ENCODE results near the gene VEGFA.
A peak's percentile ranks its signal among the peaks of the same experiment; 100 is the strongest.

Gene VEGFA

DNA sequence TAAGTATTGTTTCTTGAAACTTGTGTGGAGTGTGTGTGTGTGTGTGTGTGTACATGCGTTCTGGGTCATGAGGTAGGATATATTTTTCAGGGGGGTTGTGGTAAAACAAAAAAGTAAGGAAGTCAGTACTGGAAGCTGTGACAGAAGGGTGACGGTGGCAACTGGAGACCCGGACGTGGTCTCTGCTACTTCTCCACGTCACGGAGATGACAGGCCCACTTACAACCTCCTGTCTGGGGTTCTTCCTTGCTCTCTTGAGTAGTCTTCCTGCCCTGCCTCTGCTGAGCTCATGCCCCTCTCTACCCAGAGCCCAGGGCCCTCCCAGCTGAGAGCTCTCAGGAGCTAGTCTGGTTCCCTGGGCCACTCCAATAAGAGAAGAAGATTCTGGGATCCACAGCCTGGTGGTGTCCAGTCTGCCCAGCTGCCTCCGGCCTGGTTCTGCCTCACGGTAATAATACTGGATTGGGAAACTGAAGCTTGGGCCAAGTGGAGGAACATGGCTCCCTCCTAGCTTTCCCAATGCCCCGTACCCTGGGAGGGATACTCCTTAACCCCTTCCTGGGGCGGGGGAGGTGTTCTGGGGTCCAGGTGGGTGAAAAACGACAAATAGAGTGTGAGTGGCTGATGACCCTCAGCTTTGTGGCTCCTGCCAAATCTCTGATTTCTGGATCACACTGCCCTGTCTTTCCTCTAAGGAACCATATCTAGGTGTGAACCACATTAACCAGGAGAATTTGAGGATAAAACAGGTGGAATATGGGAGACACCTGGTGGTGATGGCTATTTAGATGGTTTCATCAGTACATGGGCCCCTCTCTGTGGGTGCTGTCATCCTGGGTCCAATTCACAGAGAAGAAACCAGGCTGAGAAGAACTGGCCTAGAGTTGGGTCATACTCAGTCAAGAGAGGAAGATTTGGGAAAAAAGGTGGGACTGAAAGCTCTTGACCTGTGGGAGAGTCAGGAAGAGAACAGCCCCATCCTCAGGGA, 27.2 kb downstream of the VEGFA start:
- Histone ChIP-seq H3K4me3 (no peak overlapping the region), H3K9ac (peak overlapping the region in 3 of 11 experiments; percentile 16 to 72 (median 70); a peak in 4 of 22 replicates), H3K4me2 (peak overlapping the region in 8 of 11 experiments; percentile 11 to 95 (median 90); a peak in 14 of 22 replicates), H3K36me3 (no peaks in the 10 kb centered on the region), H3K27ac (peak overlapping the region in 7 of 11 experiments; percentile 79 to 91 (median 84); a peak in 12 of 22 replicates), H3K4me1 (peaks cover 41 to 100% (median 78%) of the 10 kb centered on the region in 10 experiments), H3K27me3 (no peaks in the 10 kb centered on the region), H4K20me1 (no peaks in the 10 kb centered on the region), H3K9me3 (replicated peaks in 1 of 11) (no peaks in the 10 kb centered on the region)
- no peak for TF ChIP-seq Cebpa-rat (IDR thresholded peaks at IDR 0.05)

DNA sequence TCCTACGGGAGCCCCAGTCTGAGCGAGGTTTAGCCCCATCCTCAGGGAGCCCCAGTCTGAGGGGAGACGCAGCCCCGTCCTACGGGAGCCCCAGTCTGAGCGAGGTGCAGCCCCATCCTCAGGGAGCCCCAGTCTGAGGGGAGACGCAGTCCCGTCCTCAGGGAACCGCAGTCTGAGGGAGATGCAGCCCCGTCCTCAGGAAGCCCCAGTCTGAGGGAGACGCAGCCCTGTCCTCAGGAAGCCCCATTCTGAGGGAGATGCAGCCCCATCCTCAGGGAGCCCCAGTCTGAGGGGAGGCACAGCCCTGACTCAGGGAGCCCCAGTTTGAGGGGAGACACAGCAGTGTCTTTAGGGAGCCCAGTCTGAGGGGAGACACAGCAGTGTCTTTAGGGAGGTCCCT, 27.9 kb downstream of the VEGFA start:
- no peaks in the 10 kb centered on the region for H3K27me3 ChIP-seq
- H3K4me3 ChIP-seq: no peak overlapping the region
- no peaks in the 10 kb centered on the region for H4K20me1 ChIP-seq
- H3K36me3 ChIP-seq: no peaks in the 10 kb centered on the region
- H3K9me3 ChIP-seq (replicated peaks in 1 of 11): no peaks in the 10 kb centered on the region
- no peak for TF ChIP-seq Cebpa-rat (IDR thresholded peaks at IDR 0.05)
- H3K4me1 ChIP-seq: peaks cover 41 to 100% (median 80%) of the 10 kb centered on the region in 10 experiments
- peak overlapping the region in 4 of 11 experiments; percentile 58 to 72 (median 68); a peak in 5 of 22 replicates for H3K9ac ChIP-seq
- peak overlapping the region in 9 of 11 experiments; percentile 11 to 95 (median 89); a peak in 14 of 22 replicates for H3K4me2 ChIP-seq
- peak overlapping the region in 8 of 11 experiments; percentile 67 to 91 (median 84); a peak in 14 of 22 replicates for H3K27ac ChIP-seq

DNA sequence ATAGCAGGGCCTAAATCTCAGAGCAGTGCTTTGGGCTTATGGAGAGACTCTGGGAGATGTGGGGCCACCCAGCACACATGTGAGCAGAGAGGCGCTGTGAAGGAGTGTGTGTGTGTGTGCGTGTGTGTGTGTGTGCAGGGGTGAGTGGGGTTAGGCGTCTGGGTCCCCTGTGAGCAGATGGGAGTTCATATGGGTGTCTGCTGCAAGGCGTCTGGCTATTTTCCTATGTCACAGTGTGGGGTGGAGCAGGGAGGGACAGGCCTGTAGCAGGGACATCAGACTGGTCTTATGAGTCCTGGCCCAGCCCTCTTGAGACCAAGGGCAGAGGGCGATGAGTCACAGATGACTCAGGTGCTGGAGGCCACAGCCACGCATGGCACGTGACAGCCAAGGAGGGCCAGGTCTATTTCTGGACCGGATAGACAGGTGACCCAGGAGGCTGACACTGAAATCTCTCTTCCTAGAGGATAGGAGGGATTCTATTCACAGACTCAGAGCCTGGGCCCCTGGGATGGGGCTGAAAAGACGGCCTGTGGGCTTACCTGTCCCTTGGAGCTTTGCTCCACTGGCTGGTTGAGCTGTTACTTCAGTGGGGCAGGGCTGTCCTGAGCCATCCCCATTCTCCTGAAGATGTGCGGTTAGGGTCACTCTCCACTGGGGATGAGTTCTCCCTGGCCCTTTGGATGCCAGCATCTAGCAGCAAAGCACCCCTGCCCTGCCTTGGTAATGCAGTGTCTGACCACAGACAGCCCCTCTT, 28.9 kb downstream of the VEGFA start:
- Histone ChIP-seq H3K4me1 (peaks cover 32 to 100% (median 80%) of the 10 kb centered on the region in 10 experiments), H3K9ac (peak overlapping the region in 9 of 11 experiments; percentile 45 to 73 (median 69); a peak in 18 of 22 replicates), H3K4me3 (peak overlapping the region in 1 of 10 experiments; percentile 28; a peak in 1 of 20 replicates), H4K20me1 (no peaks in the 10 kb centered on the region), H3K27ac (peak overlapping the region in 10 of 11 experiments; percentile 54 to 91 (median 83); a peak in 21 of 22 replicates), H3K4me2 (peak overlapping the region; percentile 71 to 95 (median 88)), H3K9me3 (replicated peaks in 1 of 11) (no peaks in the 10 kb centered on the region), H3K27me3 (no peaks in the 10 kb centered on the region), H3K36me3 (no peaks in the 10 kb centered on the region)
- no peak for TF ChIP-seq Cebpa-rat (IDR thresholded peaks at IDR 0.05)

DNA sequence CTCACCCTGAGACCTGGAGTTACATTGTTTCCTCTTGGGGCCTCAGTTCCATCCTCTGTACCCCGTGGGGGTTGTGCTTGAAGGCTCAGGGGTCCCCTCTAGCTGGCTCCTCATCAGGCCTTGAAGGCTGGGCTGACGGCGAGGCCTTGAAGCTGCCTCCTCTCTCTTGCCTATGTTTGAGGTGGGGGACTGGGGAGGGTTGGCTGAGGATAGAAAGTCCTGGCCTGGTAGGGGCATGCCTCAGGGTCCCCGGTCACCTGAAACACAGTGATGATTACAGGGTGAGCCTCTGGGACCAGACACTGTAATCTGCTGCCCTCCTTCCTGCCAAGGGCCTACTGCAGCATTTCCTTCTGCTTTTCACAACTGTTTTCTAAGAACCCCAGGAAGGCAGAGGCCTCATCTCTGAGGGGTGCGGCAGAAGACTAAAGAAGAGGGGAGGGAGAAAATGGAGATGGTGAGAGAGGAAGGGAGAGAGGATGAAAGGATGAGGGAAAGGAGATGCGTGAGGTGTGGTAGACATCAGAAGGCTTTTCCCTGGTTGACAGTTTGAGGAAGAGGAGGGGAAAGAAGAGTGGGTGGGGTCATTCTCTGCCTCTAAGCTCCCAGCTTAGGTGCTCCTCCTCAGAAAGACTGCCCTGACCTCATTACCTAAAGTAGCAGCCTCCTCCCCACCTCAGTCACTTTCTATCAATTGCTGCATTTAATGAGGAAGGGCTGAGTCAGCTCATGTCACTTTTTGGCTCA, 29.7 kb downstream of the VEGFA start:
- Histone ChIP-seq H3K27ac (peak overlapping the region in 10 of 11 experiments; percentile 54 to 91 (median 83); a peak in 21 of 22 replicates), H3K27me3 (no peaks in the 10 kb centered on the region), H3K4me1 (peaks cover 26 to 100% (median 75%) of the 10 kb centered on the region in 10 experiments), H3K4me3 (peak overlapping the region in 2 of 10 experiments; percentile 2 to 28; a peak in 1 of 20 replicates), H3K4me2 (peak overlapping the region; percentile 71 to 95 (median 88)), H3K9ac (peak overlapping the region in 10 of 11 experiments; percentile 11 to 73 (median 68); a peak in 19 of 22 replicates), H3K36me3 (no peaks in the 10 kb centered on the region), H3K9me3 (replicated peaks in 1 of 11) (no peaks in the 10 kb centered on the region), H4K20me1 (no peaks in the 10 kb centered on the region)
- TF ChIP-seq Cebpa-rat (IDR thresholded peaks at IDR 0.05): no peak

DNA sequence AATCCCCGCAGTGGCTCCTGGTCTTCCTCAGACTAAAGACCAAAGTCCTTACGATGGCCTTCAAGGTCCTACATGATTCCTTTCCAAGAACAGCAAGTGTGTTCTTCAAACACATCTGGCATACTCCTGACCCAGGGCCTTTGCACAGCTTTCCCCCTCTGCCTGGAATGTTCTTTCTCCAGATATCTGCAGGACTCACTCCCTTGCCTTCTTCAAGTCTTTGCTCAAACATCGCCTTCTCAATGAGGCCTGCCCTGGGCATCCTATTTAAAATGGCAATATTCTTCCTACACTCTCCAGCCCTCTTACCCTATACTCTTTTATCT, 30.2 kb downstream of the VEGFA start:
- Histone ChIP-seq H3K27me3 (no peaks in the 10 kb centered on the region), H3K9me3 (replicated peaks in 1 of 11) (no peaks in the 10 kb centered on the region), H3K27ac (peak overlapping the region in 9 of 11 experiments; percentile 65 to 91 (median 84); a peak in 17 of 22 replicates), H4K20me1 (no peaks in the 10 kb centered on the region), H3K36me3 (no peaks in the 10 kb centered on the region), H3K4me3 (0 out of 20 replicates have a peak overlapping the region, but pooled peaks of 2 of the 10 experiments have one; percentile 2 to 5), H3K9ac (peak overlapping the region in 7 of 11 experiments; percentile 58 to 73 (median 70); a peak in 8 of 22 replicates), H3K4me2 (peak overlapping the region; percentile 71 to 95 (median 88)), H3K4me1 (peaks cover 26 to 94% (median 73%) of the 10 kb centered on the region in 10 experiments)
- TF ChIP-seq Cebpa-rat (IDR thresholded peaks at IDR 0.05): no peak

DNA sequence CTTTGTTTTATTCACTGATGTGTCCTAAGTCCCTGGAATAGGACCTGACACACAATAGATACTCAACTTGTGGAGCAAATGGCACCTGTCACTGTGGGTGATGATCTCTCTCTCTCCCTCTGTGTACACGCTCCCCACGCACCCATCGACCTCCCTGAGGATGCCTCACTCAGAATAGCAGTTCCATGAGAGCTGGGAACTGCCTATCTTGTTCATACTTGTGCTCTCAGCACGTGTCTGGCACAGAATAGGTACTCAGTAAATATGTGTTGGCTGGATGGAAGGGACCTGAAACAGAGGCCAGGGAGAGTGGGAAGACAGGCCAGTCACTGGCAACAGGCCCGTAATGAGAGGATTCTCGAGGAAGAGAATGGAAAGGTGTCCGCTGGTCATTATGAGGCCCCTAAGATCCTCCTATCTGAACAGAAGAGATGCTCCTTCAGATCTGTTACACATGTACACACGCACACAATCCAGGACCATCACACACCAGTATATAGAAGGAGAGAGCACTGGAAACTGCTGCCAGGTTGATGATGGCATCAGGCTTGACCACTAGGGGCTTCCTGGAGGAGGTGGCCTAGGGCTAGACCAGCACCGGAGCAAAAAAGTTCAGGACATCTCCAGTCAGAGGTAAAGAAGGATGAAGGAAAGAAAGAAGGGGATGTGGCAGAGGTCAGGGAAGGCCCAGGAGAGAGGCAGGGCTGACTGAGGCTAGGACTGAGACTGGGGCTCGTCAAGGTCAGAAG, 30.9 kb downstream of the VEGFA start:
- H3K27me3 ChIP-seq: no peaks in the 10 kb centered on the region
- H3K4me3 ChIP-seq: no peak overlapping the region
- H4K20me1 ChIP-seq: no peaks in the 10 kb centered on the region
- peak overlapping the region in 7 of 11 experiments; percentile 24 to 91 (median 84); a peak in 12 of 22 replicates for H3K27ac ChIP-seq
- peak overlapping the region in 1 of 11 experiments; percentile 18; a peak in 3 of 22 replicates for H3K9ac ChIP-seq
- H3K9me3 ChIP-seq (replicated peaks in 1 of 11): no peaks in the 10 kb centered on the region
- peaks cover 26 to 90% (median 68%) of the 10 kb centered on the region in 10 experiments for H3K4me1 ChIP-seq
- no peak for TF ChIP-seq Cebpa-rat (IDR thresholded peaks at IDR 0.05)
- peak overlapping the region in 9 of 11 experiments; percentile 74 to 95 (median 89); a peak in 16 of 22 replicates for H3K4me2 ChIP-seq
- no peaks in the 10 kb centered on the region for H3K36me3 ChIP-seq

DNA sequence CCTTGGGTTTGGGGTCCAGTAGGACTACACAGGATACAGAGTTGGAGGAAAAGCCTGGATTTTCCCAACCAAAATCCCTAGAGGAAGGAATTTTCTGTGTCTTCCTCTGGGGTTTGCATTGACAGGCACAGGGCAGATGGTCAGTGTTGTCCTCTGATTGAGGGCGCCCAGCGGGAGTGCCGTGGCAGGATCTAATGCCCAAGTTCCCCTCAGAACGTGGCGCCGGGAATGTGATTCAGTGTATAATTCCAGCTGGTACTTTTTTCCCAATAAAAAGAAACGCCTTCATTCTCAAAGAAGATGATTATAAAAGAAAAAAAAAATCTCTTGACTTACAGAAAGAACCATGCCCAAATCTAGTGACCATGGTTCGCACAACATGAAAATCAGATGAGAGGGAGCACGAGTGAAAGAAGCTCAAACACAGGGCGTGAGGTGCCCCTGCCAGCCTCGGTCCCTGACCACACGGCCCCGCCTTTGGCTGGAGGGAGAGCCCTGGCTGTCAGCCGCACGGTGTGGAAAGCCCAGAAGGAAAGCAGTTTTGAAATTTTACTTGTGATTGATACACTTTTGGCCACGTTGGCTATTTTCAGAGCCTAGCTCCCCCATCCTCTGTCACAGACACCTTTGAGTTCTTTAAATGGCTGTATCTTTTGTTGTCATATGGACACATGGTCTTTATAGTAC, 31.6 kb downstream of the VEGFA start:
- H4K20me1 ChIP-seq: no peaks in the 10 kb centered on the region
- peaks cover 29 to 90% (median 69%) of the 10 kb centered on the region in 10 experiments for H3K4me1 ChIP-seq

More for the DNA sequence above, 31.6 kb downstream of the VEGFA start:
- peak overlapping the region in 7 of 11 experiments; percentile 24 to 91 (median 84); a peak in 11 of 22 replicates for H3K27ac ChIP-seq
- no peaks in the 10 kb centered on the region for H3K36me3 ChIP-seq
- no peaks in the 10 kb centered on the region for H3K27me3 ChIP-seq
- no peaks in the 10 kb centered on the region for H3K9me3 ChIP-seq (replicated peaks in 1 of 11)
- TF ChIP-seq Cebpa-rat (IDR thresholded peaks at IDR 0.05): no peak
- no peak overlapping the region for H3K4me3 ChIP-seq
- peak overlapping the region in 8 of 11 experiments; percentile 3 to 95 (median 90); a peak in 12 of 22 replicates for H3K4me2 ChIP-seq
- H3K9ac ChIP-seq: no peak overlapping the region

Data from BLaER1 treated with 17β-estradiol and CSF1 and Interleukin-3, amounts not matched to agents 10 nM and 100 nM (cell line).